ENCODE measurements around the gene SCN9A.

The SCN9A gene

DNA sequence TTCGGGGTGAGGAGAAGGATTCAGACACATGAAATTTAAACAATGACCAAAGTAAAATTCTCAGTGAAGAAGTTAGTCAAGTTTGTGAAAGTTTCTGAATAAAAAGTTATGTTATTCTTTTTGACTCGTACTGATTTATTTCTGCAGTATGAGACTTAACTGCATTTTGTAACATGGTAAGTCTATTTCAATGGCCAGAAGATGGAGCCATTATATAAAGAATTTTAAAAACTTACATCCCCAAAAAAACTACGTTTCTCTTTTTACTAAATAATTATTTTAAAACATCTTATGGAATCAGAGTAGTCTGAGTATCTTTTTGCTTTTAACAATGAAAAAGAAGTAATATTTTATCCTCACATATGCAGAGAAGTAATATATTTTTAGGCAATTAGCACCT lies 196.5 kb downstream of the SCN9A start:
- DNase-seq (ENCODE audit: low read depth in 2 of 2): no peak

DNA sequence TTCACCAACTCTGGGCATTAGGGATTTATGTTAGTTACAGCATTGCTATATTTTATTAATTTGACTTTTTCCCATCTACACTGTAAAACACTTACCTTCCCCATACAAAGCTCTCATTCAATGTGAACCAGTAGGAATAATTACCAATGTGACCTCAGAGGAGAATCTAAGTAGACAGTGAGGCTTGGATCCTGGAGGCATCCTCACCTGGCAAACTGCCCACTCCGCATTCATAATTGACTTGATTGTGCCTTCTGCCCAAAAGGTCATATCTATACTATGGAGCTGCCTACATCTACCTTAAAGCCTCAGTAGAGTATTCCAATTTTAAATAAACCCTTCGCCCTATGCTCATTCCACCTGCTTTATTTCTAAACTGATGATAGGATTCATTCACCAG lies 202.5 kb downstream of the SCN9A start:
- DNase-seq (ENCODE audit: low read depth in 2 of 2): no peak

DNA sequence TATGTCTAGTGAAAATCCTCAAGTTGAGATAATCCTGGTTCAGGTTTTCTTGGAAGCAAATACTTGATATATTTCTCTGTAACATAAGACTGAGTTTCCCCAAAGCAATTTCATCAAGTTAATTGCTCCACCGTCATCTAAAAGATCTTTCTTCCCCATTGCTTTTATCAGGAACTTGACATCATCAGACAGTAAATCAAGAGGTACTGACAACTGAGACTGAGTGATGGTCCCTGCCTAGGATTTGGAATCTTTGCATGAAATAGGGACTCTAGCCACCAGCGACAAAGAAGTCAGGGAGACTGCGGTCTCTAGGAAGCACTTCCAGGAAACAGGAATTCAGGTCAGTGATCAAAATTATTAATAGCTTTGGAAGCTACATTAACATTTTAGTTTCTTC lies 204.5 kb downstream of the SCN9A start:
- DNase-seq (ENCODE audit: low read depth in 2 of 2): no peak

DNA sequence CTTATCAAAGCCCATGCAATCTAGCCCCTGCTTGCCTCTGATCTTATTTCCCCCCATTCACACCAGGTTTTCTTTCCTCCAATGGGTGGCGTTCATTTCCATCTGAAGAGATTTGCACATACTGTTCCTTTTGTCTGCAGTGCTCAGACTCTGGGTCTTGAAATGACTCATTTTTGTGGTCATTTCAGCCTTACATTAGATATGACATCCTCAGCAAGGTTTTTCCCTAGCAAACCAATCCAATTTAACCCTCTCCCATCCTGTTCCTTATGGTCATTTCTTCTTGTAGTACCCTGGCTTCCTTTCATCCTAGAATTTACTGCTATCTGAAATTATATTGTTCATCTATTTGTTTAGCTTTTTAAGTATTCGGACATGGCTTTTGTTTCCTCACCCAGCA lies 205.4 kb downstream of the SCN9A start:
- no peak for DNase-seq (ENCODE audit: low read depth in 2 of 2)

DNA sequence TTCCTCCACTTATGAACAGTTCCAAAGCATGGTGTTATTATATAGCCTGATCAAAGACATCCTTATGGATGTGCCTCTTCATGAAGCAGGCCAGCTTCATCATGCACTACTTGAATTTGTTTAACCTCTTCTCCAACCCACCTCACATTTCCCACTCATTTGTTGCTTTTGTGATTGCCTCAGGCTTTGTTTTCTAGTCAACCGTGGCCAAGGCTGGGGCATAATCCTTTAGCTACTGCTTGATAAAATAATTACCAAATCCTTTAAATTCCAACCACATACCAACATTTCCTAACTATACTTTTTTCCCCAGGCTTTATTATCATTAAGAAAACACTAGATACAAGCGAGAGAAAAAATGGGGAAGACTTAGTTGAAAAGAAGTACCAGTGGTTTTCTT lies 208.3 kb downstream of the SCN9A start:
- no peak for DNase-seq (ENCODE audit: low read depth in 2 of 2)

DNA sequence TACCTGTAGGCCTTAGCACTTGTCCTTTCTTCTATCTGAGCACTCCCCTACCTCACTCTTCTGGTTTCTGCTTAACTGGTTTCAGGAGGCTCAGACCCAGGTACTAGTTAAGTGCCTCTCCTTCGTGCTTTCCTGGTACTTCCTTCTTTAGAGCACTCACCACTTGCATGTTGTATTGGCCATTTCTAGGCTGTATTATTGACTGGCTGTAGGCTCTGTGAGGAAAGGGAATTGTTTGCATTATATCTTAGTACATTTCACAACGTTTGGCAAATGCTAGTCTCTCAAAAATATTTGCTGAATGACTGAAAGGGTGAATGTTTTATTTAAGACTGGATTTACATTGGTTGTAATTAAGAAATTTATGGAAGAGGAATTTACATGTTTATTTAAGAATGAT lies 212.0 kb downstream of the SCN9A start:
- no peak for DNase-seq (ENCODE audit: low read depth in 2 of 2)

DNA sequence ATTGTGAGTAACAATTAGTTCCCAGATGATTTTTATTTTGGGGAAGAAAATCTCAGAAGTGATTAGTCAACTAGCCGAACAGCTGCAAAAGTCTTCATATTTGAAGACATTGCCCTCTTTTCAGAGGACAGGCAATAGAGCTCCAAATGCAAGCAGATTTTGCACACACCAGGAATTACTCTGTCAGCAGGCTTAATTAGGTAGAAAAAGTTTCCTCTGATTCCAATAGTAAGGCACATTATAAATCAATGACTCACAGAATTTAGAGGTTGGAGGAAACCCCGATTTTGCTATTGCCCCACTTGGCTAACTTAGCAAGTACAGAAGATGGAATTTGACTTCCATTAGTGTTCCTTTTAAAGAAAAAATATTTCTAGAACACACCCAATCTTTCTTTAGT lies 217.2 kb downstream of the SCN9A start:
- DNase-seq (ENCODE audit: low read depth in 2 of 2): no peak

DNA sequence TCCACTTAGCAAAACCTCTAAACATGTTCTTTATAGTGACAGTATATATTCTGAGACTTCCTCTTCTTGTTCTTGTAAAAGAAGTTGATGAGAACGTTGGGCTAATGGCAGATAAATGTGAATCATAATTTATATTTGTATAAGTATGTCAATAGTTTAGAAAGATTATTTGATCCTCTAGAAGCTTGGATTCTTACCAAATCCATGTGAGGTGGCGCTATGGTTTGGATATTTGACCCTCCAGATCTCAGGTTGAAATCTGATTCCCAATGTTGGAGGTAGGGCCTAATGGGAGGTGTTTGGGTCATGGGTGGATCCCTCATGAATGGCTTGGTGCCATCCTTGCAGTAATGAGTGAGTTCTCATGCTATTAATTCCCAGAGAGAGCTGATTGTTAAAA lies 218.2 kb downstream of the SCN9A start:
- no peak for DNase-seq (ENCODE audit: low read depth in 2 of 2)

DNA sequence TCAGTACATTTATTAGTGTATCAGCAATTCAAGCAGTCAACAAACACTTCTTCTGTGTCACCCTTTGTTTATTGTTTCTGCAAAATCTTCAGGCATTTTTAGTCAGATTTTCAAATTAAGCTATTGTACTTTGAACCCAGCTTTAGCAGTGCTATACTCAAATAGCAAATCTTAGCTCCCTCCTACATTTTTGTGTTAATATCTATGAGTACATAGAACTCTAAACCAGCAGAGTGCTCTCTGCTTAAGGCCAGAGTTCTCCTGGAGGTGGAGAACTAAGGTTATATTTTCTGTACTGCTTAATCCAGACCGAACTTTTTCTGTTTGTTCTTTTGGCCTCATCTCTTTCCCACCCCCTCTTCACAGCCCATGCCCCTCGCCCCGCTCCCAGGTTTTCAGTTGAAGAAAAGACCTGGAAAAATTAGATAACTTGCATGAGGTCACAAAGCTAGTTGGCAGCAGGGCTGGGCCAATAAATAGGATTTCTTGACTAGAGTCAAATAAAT lies 218.7 kb downstream of the SCN9A start:
- no peak for DNase-seq (ENCODE audit: low read depth in 2 of 2)

DNA sequence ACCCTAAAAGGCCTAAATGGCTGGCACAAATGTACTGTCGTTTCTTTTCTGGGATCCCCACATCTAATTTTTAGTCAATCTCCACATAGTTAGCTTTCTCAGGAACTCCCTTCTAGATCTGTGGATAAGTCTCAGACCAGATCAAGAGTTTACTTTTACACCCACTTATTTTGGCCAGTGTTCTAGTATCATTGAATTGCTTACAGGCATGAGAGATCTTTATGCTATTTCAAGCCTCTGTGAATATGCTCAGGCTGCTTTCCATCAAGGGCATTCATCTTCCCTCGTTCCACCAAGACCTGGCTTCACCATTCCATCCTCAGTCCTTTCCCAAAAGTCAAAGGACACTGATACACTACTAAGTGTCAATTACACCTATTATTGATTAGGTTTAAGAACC lies 220.2 kb downstream of the SCN9A start:
- no peak for DNase-seq (ENCODE audit: low read depth in 2 of 2)

DNA sequence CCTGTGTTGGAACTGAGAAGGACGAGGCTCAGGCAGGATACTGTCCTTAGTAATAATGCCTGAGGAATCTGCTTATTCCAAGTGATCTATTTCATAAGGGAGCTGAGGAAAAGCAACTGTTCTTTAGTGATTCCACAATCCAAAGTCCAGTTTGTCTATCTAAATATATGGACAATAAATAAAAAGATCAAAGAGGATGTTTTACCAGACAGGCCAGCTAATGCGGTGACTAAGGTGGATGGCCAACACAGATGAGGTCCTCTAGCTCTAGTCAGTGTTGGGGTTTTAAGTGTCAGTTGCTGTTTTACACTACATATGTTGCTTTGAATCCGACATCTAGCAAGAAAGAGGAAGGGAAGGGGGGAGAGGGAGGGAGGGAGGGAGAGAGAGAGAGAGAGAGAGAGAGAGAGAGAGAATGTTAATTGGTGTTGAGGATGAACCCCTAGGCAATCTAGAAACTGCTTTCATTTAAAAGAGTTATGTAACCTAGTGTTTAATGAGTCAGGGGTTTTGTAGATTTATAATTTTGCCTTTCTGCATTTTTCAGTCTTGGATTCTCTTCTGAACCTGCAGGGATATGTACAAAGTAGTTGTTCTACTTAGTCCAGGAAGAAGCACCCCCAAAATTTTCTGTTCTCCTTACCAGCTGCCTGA lies 220.9 kb downstream of the SCN9A start:
- DNase-seq (ENCODE audit: low read depth in 2 of 2): no peak

DNA sequence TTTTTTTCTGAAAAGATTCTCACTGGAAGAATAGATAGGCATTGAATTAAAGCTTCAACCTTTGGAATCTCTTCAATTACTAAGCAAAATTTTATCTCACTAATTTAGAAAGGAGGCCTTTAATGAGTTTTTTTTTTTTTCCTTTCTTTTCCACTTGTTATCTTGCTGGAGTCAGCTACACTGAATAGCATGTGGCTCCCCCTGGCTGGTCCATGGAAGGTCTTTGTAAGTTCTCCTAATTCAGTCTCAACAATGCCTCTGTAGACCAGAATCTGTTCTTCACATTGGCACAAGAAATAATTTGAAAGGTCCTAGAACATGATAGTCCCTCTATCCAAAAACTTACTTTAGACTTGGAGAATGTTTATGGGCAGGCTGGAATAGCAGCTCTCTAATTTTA lies 223.7 kb downstream of the SCN9A start:
- DNase-seq (ENCODE audit: low read depth in 2 of 2): no peak

DNA sequence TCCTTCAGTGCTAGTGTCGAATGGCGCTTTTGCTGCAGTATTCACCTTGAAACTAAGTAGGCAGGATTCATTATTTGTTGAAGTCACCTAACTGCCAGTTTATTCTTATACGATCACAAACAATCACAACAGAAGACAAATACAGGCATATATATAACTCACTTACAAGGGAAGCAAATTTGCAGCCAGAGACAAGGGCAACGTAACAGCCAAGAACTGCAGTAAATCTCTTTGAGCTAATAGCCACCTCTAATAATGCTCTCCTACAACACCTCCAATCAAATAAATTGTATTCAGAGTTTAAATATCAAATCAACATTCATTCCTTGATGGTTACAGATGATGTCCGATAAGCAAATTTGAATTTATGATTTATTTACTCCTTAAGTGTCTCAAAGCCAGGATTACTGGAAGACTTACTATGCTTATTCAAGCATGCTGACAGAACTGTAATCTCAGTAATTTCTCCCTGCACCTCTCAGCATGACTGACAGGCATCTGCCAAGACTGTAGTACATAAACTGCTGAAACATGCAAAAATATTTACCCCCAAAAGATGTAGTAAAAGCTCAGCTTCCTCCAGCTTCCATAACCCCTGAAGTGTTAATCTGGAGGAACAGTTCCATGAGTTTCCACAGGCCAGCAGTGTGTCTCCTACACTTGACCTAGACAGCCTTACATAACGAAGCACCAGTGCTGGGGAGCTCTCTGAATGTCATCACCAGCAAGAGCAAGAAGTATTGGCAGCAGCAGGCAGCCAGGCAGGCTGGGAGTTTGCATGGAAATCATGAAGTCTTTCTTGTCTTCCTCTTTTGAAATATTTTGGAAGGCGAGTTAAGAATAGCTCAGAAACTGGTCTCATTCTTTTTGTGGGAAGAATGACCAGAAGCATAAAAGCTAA lies 227.0 kb downstream of the SCN9A start:
- no peak for DNase-seq (ENCODE audit: low read depth in 2 of 2)

DNA sequence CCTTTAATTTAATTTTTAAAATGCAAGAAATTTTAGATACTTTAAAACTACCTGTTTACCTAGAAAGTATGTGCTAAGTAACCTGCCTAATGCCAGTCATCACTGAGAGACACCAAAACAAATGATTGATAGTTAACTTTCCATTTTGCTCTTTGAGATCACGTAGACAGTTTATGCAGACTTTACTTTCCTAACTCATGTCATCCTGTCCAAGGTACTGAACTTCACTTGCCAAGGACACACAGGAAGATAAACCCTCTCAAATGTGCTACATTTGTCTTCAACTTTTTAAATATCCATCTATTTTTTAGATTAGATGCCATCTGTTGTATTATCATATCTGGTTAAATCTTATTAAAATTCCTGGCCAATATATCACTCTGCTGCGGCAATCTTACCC lies 227.9 kb downstream of the SCN9A start:
- no peak for DNase-seq (ENCODE audit: low read depth in 2 of 2)

Data from stimulated activated CD4-positive, alpha-beta T cell treated with anti-CD3 and anti-CD28 coated beads, Interleukin-1b, Interleukin-23, amount 100 ng/mL, for 4 hours (primary cell).